ENCODE measurements around the gene ZNF365. TPM values are rescaled to one million over a fixed set of nuclear protein-coding genes. Genes with fewer than 3 reads are reported as not detected.

The ZNF365 gene
- total and polyA plus RNA-seq, 9 of the 15 experiments (the other 6 are each of a cell fraction or from before 2014, with no cell fraction given) = 0.03 to 0.04 TPM; not detected in 7

- H3K9me1 ChIP-seq (ENCODE audit: control insufficient read depth, insufficient read depth, low read length) = no peaks in the 10 kb centered on the region
- ChIA-PET POLR2A (interaction anchor here (0.6 to 1.0 kb wide), 3 partner anchors 8 to 697 kb away, joined by 3 to 4 read pairs (median 3); no protein-coding TSS in a partner anchor), CTCF (ENCODE audit: low intra/inter-chr PET ratio) (no interaction called here)
- DNase-seq (ENCODE audit: extremely low read depth in 1 of 4, low spot score in 3 of 4) (no peak), FAIRE-seq (no peak), ATAC-seq (no peak)
- no TSS peak for BruUV-seq (replicated peaks)
- no peaks in the 10 kb centered on the region for H4K20me1 ChIP-seq (replicated peaks; ENCODE audit: control insufficient read depth, insufficient read depth, low read length)
- intact Hi-C loops (cut with micrococcal nuclease) (no loop called here), in situ Hi-C loops (cut with MboI) (no loop called here)
- H3K4me1 ChIP-seq (replicated peaks in 1 of 2; ENCODE audit: control insufficient read depth in 2 of 2, insufficient read depth in 2 of 2, low read length in 2 of 2) = no peaks in the 10 kb centered on the region
- WGBS (ENCODE audit: insufficient coverage, low coverage, missing lambda C conversion rate) = 0% methylated on average over 2 of the region's 2 CpGs
- H3K4me3 ChIP-seq = no peak overlapping the region
- no peak for TF ChIP-seq ILF3 (IDR thresholded peaks at IDR 0.05; ENCODE audit: borderline replicate concordance)
- no peak for TF ChIP-seq ZNF586 (CRISPR knock-in tag; conservative IDR thresholded peaks at IDR 0.05)
- TF ChIP-seq STAG1 (CRISPR knock-in tag; IDR thresholded peaks at IDR 0.05; ENCODE audit: borderline replicate concordance) = no peak
- no peak for TF ChIP-seq THRA (IDR thresholded peaks at IDR 0.05)
- TF ChIP-seq SAFB2 (IDR thresholded peaks at IDR 0.05; ENCODE audit: borderline replicate concordance, low read depth, low read length, severe bottlenecking) = no peak
- TF ChIP-seq PHF21A (IDR thresholded peaks at IDR 0.05; ENCODE audit: borderline replicate concordance, low read depth) = no peak
- no peak for TF ChIP-seq ZNF436 (CRISPR knock-in tag; IDR thresholded peaks at IDR 0.05)
- no peak for TF ChIP-seq MAX (CRISPR knock-in tag; IDR thresholded peaks at IDR 0.05)
- TF ChIP-seq ZNF311 (CRISPR knock-in tag; IDR thresholded peaks at IDR 0.05) = no peak
- TF ChIP-seq NCOA6 (IDR thresholded peaks at IDR 0.05) = no peak
- TF ChIP-seq KAT8 (IDR thresholded peaks at IDR 0.05; ENCODE audit: low read depth) = no peak
- TF ChIP-seq NELFE (IDR thresholded peaks at IDR 0.05; ENCODE audit: insufficient read depth, insufficient read length) = no peak
- TF ChIP-seq IRF2 (CRISPR knock-in tag; IDR thresholded peaks at IDR 0.05) = no peak
- no peak for TF ChIP-seq KLF16 (IDR thresholded peaks at IDR 0.05)
- no peak for TF ChIP-seq RFX7 (CRISPR knock-in tag; IDR thresholded peaks at IDR 0.05)
- TF ChIP-seq CBX2 (IDR thresholded peaks at IDR 0.05; ENCODE audit: insufficient read depth, low read length, poor library complexity, severe bottlenecking) = no peak
- no peak for TF ChIP-seq ZC3H11A (IDR thresholded peaks at IDR 0.05; ENCODE audit: low read depth, low read length)
- no peak for TF ChIP-seq KDM1A (IDR thresholded peaks at IDR 0.05)
- H3K4me2 ChIP-seq (ENCODE audit: insufficient read depth, low read length) = no peak overlapping the region
- no peaks in the 10 kb centered on the region for H3K36me3 ChIP-seq (ENCODE audit: control insufficient read depth, insufficient read depth, low read length)
- H2AFZ ChIP-seq (ENCODE audit: low read depth, low read length) = no peak overlapping the region
- H3K79me2 ChIP-seq (ENCODE audit: control insufficient read depth, insufficient read depth, low read length) = no peaks in the 10 kb centered on the region
- no peaks in the 10 kb centered on the region for H3K9me3 ChIP-seq (replicated peaks; ENCODE audit: control insufficient read depth, insufficient read depth, low read depth, low read length)
- H3K9ac ChIP-seq (ENCODE audit: insufficient read depth in 1 of 2, low read depth in 2 of 2, low read length in 2 of 2) = no peak overlapping the region
- no peaks in the 10 kb centered on the region for H3K27me3 ChIP-seq (ENCODE audit: control insufficient read depth in 2 of 2, insufficient read depth in 2 of 2, low read length in 2 of 2)
- H3K27ac ChIP-seq (ENCODE audit: extremely low read depth, low read depth, low read length) = no peak overlapping the region
Observed at GRCh38 chr10:62413652-62414051, 39.5 kb downstream of the ZNF365 start.
